8988T (cell line): ENCODE measurements around the gene EPN2.

Experiments
- DNase-seq: peaks from one replicate; pipeline ENCODE4 v3.0.0; 2011

The EPN2 gene

DNA sequence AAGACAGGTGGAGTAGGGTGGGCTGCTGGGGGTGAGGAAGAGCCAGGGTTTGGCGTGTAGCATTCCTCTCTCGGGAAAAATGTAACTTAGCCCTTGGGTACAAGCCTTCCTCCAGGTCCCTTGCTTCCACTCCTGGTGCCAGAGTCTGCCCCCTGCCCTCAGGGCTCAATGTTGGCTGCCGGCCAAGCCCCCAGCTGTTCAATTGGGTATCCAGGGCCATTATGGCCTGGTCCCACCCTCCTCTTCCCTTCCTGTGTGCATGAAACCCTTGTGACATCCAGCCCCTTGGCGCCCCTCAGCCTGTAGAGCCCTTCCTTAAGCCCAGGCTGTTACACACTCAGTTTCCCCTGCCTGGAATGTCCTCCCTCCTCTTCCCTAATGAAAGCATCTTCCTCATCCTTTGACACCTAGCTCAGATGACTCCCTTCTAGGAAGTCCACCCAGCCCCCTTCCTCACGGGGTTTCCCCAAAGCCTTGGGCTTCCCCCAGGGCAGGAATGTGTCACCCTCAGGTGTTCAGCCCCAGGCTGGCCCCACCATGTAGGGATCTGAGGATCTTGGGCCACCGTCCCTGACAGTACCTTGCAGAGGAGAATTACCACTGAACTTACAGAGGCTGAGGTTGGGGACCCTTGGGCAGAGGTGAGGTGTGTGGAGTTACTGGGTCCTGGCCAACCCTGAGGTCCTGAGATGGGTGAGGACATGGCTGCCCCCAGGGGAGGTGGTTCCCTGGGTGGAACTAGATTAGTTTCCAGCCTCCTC lies 95.4 kb downstream of the EPN2 start:
- no peak for DNase-seq

DNA sequence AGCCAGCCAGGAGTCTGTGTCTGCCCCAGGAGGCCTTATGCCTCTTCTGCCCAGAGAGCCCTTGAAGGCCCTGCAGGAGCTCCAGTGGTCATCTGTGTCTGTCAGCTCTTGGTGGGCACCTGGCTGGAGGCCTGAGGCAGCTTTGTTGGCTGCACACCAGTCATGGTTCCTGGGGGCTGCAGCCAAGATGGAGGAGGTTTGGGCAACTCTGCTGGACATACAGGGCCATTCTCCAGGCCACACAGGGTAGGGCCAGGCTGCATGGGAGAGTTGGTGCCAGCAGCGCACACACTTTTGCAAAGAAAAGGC lies 95.9 kb downstream of the EPN2 start:
- no peak for DNase-seq

DNA sequence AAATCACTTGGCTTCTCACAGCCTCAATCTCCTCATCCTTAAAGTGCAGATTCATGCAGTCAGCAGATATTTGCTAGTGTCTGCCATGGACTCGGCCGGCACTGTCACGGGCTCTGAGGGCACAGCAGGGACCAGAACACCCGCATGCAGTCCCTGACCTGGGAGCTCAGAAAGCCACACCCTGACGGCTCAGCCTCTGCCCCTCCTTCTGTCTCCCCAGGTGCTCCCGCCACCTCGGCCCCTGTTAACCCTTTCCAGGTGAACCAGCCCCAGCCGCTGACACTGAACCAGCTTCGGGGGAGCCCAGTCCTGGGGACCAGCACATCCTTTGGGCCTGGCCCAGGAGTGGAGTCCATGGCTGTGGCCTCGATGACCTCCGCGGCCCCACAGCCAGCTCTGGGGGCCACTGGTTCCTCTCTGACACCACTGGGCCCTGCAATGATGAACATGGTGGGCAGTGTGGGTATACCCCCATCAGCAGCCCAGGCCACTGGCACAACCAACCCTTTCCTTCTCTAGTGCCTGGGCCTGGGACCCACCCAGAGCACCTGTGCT lies 96.6 kb downstream of the EPN2 start:
- DNase-seq = no peak

DNA sequence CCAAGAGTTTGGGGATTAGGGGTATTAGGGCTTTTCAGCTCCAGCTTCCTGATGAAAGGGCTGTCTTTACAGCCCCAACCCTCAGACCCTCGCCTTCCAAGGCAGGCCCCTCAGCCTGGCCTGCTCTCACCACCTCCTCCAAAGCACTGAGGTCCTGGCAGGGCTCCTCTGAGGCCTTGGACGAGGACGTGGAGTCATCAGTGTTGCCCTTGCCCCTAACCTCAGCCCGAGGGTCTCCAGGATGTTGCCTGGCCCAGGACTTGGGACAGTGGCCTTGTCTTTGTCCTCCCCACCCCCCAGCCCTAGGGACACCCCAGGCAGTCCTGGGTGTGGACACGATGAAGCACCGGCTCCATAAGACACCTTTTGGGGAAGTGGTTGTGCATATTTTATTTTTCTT lies 97.2 kb downstream of the EPN2 start:
- DNase-seq = no peak

DNA sequence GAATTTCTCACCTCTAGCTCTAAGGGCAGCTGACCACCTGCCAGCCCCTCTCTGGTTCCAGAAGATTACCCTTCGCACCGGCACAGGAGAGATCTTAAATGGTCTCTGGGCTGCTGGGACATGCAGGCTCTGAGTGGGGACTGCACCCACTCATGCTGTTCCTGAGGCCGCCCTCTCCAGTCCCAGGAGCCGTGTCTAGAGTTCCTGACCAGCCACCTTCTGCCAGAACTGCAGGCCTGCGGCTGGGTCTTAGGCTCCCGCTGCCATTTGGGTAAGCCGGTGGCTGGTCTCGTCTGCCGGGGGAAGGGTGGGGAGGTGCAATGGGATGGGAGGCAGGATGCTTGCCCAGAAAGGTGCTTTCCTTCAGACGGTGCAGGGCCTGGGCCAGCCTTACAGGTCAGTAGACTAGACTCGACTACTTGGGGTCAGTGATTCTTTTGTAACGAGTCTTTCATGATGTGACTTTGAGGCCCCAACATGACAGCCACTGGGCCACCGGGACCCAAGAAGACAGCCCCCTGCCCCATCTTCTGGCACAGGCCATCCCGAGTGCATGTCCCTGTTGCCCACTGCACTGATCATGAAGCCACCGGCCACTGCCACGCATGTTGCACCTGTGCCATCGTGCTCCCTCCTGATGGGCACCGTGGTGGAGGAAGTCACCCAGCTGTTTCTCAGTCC lies 98.9 kb downstream of the EPN2 start:
- DNase-seq = no peak

DNA sequence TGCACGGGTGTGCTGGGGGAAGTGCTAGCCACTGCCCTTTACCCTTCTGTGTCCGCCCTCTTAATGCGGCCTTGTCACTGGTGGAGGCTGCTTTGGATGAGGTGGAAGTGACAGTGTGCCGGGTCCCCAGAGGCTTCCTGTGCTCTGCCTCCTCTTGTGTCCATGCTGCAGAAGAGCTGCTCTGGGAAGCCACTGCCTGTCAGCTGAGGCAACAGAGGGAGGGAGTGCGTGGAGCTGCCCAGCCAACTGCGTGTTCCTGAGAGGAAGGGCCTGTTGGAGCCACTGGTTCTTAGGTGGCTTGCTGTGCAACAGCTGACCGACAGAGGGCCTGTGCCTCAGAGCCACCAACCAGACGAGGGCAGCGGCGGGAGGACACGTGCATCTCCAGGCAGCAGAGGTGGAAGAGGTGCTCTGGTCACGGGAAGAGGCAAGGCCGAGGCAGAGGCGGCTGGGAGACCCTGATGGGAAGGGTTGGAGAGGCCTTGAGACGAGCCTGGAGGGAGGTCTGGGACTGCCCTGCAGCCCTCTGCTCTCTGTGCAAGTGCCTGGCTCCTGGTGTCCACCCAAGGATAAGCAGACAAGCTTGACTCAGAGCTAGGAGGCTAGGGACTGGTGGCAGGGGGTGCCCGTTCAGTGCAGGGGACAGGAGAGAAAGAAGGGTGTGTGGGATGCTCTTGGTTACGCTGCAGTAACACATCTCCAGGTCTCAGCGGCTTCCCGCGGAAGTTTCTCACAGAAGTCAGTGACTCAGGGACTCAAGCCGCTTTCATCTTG lies 100.0 kb downstream of the EPN2 start:
- no peak for DNase-seq

DNA sequence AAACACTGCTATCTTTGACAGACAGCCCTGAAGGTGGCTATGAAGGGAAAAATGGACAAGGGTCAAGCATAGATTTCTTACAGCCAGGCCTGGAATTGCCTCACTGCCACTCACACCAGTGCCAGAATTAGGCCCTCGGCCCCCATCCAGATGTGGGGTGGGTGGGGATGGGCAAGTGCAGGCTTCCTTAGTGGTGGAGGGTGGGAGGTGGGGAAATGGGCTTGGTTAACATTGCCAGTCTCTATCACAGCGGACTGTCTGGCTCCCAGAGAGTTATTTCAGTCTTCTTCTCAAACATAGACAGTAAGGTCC lies 100.5 kb downstream of the EPN2 start:
- DNase-seq = no peak

DNA sequence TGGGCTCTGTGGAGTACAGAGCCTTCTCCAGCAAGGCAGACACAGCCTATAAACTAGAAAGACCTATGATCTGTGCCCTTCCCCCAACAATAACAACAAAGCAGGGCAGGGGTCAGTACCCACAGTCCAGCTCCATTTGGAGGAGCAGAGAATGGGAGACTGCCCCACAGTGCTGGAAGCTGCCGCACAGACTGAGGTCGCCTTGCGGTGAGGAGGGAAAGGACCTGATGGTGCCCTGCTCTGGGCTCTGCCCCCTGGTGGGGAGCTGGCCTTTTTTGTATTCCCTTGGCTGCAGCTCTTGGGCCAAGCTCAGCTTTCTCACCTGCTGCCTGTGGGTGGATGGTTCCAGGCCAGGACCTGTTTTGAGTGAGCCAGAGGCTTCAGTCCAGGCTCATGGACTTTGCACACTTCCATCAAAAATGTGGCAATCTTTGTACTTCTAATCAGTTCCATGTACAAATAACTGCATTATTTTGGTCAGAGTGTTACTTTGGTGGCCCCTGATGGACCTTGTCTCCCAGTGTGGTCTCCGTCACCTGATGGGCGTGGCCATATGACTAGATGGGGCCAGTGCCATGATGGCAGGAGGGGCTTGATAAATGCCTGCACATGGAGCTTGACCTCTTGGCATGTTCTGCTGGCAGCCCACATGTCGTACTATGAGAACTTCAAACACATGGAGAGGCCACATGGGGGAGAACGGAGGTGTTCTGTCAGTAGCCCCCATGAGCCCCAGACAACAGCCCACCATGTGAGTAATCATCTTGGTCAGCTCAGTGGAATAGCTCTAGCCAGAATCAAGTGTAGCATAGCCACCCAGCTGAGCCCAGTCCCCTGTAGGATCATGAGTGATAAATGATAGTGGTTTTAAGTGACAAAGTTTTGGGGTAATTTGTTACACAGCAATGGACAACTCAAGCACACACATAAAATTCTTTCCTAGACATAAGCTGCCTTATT lies 101.1 kb downstream of the EPN2 start:
- DNase-seq = peak; percentile 91

DNA sequence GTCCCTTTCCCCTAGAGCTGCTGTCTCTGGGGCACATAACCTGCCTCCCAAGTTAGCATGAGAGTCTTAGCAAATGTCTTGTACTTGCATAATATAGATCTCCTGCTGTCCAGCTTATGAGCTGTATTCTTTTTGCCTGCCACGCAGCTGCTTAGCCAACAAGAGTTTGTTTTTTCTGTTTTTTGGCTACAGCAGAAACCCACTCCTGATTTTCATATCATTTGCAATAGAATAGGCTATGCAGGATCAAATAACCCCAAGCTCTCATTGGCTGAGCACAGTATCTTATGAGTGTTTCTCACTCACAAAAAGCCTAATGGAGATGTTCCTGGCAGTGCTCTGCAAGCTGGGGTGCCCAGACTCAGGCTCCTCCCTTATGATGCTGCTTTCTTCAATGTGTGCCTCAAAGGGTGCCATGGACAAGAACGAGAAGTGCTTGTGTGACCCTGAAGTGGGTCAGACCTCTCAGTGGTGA lies 102.2 kb downstream of the EPN2 start:
- no peak for DNase-seq

DNA sequence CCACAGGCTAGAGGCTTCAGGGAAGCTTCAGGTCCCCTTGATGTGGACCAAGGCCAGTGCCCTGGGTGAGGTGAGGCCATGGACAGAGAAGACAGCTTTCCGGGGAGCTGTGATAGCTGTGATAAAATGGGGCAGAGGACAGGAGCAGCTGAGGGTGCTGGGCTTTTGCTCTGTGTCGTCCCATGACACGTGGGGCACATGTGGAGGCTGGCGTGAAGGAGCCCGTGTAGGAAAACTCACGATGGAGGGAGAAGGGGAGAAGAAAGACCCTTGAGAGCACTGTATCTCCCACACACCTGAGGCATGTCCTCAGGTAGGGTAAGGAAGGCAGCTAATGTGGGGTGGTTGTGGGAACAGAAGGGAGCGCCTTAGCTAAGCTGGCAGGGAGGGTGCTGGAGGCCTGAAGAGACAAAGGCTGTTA lies 104.1 kb downstream of the EPN2 start:
- DNase-seq = no peak

DNA sequence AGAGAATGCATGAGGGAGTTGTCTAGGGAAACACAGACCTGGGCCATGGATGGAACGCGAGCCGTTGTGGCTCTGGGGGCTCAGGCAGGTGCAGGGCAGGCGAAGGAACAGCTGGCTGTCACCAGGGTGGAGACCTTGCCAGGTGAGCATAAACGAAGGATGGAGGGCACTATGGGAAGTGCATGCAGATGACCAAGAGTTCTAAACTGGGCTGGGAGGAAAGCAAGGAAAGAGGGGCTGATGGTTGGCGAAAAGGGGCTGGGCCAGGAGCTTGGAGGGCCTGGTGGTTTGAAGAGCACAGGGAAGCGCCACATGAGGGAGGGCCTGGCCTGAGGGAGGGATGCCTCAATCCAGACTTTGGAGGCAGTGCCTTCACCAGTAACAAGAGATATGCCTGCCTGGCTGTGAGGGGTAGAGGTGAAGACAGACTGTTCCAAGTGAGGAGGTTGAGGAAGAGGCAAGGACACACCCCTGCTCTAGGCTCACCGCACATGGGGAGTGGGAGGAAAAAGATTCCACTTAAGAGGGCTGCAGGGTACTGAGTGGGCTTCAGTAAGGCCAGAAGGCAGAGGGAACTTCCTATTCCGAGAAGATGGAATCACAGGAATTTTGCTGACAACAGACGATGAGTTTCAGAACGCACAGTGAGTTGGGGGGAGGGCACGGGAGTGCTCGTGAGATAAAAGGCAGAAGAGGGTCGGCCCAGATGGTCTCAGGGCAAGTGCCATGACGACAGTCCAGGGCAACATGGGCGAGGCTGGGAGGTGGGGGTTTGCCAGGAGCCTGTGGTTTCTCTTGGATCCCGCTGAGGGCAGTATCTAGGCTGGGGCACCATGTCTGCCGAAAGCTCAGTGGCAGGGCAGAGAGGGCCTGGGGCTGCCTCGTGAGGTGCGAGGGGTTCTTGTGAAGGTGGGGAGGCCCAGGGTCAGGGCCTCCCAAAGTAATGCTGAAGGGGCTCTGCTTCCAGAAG lies 104.8 kb downstream of the EPN2 start:
- DNase-seq = peak; percentile 39

DNA sequence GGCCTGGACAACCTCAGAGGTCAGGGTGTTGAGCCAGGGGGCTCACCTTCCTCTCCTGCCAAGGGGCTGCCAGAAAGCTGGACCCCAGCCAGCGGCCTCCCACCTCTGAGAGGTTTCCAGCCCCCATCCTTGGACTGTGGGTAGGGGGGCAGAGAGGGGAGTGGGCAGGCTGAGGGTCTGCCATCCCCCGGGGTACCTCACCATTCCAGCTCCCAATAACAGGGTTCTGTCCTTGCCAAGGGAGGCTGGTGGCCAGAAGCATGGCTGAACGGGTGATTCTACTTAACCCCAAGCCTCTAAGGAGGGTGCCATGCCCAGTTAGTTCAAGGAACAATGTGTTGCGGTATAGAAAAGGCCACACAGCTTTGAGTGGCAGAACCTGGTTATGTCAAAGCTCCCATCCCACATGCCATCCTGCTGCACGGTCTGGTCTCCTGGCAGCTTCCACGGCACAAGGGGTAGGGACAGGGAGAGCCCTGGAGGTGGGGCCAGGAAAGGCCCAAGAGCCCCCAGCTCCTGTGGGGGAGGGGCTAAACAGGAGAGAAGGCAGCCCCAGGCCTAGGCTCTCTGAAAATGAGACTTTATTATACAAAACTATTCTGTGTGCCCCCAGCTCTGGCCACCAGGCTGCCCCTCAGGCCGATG lies 105.6 kb downstream of the EPN2 start:
- peak; percentile 44 for DNase-seq

DNA sequence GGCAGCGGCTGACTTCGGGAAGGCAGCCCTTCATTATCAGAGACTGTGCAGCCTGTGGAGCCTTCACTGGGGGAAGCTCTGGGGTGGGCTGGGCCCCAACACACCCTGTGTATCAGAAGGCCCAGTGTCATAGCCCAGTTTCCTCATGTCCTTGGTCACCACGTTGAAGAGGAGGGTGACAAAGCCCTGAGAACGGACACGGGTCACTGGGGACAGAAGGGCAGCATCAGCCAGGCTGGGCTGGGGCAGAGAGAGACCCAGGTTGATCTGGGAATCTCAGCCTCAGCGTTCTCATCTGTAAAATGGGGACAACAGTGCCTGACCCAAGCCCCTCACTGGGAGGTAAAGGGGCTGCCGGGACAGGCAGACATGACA lies 106.1 kb downstream of the EPN2 start:
- DNase-seq = no peak

DNA sequence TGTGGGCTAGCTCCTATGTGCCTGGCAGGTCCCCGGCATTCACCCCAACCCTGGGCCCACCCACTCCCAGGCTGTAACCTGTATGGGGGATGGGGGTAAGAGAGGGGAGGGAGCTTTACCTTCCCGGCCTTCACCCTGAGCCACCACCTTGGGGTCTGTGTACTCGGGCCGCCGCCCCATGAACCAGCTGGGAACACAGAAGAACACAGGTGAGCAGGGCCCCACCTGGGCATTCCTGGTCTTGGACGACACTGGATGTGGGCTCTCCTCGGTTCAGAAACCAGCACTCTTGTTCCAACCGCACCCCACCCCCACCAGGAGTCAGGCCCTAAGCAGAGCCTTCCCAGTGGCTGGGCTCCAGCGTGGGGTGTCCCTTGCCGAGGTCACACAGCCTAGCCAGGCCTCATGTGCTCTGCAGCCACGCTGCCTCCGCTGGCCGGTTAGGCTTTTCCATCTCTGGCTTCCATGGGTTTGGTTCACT lies 106.5 kb downstream of the EPN2 start:
- DNase-seq = no peak

DNA sequence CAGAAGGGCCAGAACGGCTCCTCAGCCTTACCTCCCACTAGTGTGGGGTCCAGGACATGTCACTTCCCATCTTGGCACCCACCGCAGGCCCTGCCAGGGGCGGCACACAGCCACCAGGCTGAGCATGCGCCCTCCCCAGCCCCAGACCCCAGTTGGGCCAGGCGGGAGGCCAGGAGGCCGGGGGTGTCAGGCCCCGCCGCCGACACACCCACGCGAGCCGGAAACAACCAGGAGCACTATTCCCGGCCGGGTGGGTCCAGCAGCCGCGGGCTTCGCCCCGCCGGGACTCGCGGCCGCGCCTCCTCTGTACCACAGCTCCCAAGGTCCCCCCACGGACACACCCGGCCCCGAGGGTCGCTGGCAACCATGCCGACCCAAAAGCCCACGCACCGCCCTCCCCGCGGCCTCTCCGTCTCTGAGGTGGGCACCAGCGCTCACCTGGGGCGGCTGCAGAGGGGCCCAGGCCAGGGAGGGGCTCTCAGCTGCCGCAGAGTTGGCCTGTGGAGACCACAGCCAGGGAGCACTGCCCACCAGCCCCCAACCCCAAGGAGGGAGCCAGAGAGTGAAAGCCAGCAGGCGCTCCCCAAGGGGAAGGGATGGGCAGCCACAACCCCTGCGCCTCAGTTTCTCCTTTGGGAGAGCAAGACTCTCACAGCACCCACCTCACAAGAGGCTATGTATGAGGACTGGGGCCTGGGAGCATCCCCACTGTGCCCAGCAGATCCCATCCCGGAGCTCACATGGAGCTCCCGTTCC lies 107.3 kb downstream of the EPN2 start:
- no peak for DNase-seq

DNA sequence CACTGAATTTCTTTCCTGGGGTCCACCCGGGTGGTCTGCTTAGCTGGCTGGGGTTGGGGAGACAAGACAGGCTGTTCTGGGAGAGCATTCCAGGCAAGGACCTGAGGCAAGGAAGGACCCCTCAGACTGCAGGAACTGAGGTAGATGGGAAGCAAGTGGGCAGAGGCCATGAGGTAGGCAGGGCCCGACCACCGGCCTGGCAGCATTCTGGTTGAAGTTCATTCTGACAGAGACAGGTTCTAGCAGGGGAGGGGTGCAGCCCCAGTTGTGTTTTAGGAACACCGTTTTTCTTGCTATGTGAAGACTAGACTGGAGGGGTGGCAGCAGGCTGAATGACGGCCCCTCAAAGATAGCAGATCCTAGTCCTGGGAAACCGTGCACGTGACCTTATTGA lies 107.9 kb downstream of the EPN2 start:
- no peak for DNase-seq

DNA sequence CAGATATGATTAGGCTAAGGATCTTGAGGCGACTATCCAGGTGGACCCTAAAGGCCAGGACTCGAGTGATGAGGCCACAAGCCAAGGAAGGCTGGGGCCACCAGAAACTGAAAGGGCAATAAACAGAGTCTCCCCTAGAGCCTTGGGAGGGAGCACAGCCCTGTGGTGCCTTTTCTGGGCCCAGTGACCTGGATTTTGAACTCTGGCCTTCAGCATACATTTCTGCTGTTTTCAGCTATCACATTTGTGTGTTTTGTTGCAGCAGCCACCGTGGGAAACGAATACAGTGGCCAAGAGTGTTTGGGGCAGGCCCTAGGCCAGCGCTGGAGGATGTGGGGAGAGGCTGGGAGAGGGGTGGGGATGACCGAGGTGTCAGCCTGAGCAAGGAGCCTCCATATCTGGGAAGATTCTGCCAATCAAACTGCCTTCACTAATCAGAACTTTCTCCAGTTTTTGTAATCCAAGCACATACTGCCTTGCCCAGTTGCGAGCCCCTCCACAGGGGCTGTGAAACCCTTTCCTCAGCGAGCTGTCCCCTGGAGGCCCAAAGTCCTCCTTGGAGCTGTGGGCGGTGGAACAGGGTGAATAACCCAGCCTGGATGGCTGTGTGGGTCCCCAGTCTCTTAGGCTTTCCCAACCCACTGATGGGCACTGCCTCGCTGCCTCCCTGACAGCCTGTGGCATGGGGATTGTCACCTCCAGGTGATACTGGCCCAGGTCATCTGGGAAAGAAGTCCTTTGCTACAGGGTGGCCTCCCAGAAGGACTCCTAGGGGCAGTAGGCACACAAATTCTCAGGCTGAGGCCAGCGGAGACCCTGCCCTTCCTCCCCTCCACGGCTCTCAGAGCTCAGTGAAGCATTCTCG lies 108.6 kb downstream of the EPN2 start:
- no peak for DNase-seq

DNA sequence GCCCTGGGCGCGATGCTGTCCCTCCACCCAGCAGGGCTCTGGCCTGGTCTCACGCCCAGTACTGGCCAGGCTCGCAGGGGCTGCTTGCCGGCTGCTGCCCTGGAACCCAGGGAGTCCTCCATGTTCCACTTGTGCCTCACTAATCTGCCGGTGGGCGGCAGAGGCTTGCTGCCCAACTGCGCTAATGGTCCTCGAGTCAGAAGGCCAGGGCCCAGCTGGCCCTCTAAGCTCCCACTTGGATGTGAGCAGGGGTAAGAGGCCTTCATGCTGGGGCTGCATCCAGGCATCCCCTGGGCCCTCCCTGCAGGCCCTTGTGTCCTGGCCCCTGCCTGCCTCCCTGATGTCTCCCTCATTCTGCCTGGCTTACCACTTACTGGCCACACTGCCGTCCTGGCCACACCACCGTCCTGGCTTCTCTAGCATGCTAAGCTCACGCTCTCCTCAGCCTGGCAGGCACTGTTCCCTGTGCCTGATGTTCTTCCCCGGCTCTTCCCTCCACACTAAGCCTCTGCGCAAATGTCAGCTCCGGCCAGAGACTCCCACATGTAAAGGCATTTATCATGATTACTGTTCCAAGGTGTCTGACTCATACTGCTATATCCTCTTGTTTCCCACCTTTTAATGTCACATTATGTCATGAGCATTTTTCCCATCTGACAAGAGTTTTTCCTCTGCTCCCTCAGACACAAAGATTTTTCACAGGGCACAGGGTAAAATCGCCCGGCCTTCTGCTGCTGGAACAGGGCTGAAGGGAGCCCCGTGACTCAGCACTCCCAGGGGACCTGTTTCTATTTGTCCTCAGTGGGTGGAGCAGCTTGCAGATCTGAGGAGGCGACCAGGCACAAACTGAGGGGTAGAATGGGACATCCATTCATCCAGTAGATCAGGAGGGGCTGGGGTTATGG lies 109.4 kb downstream of the EPN2 start:
- DNase-seq = no peak
